Stimulated activated CD8-positive, alpha-beta memory T cell treated with anti-CD3 and anti-CD28 coated beads, Interleukin-7, amount 100 ng/mL, for 4 hours (primary cell): ENCODE measurements around the gene N4BP2.
A peak's percentile ranks its signal among the peaks of the same experiment; 100 is the strongest.
"Not testable (repeated sequence)": the region's sequence is repeated elsewhere in the genome, so short reads cannot be mapped to it uniquely, and the experiment has no call there.

Experiments
- DNase-seq, 2 donors: peaks; one replicate each; pipeline ENCODE4 v3.0.0-alpha.2; 2020; ENCODE audit warnings: low read depth in 2 of 2

The N4BP2 gene

DNA sequence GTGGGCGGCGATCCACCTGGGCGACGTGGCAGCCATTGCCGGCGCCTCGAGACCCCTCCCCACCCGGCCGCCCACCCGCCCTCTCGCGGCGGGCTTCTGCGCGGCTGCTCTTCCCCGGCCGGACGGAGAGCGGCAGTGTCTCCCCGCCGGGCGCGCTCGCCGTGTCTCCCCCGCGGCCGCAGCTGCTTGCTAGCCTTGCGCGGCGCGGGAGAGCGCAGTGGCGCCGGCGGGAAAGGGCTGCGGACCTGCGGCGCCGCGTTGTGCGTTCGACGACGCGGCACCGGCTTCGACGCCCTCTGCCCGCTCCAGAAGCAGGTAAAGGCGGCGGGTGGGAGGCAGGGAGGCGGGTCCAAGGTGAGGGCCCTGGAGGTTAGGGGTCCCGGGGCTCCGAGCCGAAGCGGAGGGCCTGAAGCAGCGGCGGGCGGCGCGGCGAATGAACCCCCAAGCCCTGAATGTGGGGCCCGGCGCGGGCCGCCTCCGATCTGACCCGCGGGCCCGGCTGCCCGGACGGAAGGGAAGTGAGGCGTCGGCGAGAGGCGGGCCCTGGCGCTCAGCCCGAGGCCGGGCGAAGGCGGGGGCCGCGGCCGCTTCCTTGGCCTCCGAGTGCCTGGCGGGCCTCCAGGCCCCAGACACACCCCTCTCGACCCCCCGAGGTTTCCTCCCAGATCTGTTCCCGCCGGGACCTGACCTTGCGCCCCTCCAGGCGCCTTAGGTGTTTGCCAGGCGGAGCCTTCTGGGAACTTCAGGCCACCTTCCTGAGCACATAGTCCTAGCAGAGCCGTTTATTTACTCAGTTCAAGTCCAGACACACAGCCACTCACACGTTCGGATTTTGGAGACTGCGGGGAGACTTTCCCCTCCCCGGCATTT is at the start of gene N4BP2:
Gene N4BP2 (plus strand): TSS at position 135 of the 870 bp plus-strand sequence. CDS start 40,491 bp downstream, outside the sequence.
- peak; percentile 20 to 71 for DNase-seq

DNA sequence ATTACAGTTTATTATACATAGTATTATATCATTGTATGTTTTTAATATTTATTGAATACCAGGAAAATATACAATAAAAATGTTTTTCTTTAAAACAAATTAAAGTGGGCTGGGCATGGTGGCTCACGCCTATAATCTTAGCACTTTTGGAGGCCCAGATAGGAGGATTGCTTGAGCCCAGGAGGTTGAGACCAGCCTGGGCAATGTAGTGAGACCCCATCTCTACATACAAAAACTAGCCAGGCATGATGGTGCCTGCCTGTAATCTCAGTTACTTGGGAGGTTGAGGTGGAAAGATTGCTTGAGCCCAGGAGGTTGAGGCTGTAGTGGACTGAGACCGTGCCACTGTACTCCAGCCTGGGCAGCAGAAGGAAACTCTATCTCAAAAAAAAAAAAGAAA is 40.6 kb upstream of the N4BP2 start:
- no peak for DNase-seq

DNA sequence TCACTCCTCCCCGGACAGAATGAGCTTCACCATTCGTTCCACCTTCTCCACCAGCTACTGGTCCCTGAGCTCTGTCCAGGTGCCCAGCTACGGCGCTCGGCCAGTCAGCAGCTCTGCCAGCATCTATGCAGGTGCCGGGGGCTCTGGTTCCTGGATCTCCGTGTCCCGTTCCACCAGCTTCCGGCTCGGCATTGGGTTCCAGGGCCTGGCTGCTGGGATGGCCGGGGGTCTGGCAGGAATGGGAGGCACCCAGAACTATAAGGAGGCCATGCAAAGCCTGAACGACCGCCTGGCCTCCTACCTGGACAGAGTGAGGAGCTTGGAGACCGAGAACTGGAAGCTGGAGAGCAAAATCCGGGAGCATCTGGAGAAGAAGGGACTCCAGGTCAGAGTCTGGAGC is 36.4 kb upstream of the N4BP2 start:
- DNase-seq = no peak

DNA sequence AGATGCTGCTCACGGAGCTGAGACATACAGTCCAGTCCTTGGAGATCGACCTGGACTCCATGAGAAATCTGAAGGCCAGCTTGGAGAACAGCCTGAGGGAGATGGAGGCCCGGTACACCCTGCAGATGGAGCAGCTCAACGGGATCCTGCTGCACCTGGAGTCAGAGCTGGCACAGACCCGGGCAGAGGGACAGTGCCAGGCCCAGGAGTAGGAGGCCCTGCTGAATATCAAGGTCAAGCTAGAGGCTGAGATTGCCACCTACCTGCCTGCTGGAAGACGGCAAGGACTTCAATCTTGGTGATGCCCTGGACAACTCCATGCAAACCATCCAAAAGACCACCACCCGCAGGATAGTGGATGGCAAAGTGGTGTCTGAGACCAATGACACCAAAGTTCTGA is 35.5 kb upstream of the N4BP2 start:
- DNase-seq = not testable (repeated sequence)

DNA sequence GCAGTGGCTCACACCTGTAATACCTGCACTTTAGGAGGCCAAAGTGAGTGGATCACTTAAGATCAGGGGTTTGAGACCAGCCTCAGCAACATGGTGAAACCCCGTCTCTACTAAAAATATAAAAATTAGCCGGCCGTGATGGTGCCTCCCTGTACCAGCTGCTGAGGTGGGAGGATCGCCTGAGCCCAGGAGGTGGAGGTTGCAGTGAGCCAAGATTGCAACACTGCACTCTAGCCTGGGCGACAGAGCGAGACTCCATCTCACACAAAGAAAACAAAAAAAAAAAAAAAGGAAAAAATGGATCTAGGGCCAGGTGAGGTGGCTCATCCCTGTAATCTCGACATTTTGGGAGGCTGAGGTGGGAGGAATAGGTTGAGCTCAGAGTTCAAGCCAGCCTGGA is 32.6 kb upstream of the N4BP2 start:
- not testable (repeated sequence) for DNase-seq

DNA sequence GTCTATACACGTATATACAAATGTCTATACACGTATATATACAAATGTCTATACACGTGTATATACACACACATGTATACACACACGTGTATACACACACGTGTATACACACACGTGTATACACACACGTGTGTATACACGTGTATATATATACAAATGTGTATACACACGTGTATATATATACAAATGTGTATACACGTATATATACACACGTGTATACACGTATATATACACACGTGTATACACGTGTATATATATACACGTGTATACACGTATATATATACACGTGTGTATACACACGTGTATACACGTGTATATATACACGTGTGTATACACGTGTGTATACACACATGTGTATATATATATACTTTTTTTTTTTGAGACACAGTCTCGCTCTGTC is 23.9 kb upstream of the N4BP2 start:
- DNase-seq = no peak

DNA sequence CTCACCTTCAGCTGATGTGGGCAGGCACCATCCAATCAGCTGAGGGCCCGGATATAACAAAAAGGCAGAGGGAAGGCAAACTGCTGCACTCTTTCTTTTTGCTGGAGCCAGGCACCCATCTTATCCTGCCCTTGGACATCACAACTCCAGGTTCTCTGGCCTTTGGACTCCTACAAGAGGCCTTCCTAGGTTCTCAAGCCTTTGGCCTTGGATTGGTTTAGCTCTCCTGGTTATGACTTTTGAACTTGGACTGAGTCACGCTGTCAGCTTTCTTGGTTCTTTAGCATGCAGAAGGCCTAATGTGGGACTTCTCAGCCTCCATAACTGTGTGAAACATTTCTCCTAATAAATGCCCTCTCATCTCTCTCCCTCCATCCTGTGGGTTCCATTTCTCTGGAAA is 23.0 kb upstream of the N4BP2 start:
- no peak for DNase-seq

DNA sequence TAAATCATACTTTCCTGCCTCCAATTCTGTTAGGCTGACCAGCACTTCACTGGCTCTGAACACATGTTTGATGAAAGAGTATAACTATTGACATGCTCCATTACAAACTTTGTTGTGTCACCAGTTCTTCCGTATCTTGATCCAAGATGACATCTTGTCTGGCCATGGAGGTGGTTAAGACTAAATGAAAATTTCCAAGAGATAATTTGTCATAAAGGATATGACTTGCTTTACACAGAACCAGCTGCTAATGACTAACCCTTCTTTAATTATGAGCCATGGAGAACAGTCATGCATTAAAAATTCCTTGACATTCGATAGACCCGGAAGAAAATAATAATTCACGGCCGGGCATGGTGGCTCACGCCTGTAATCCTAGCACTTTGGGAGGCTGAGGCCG is 17.7 kb upstream of the N4BP2 start:
- DNase-seq = no peak

DNA sequence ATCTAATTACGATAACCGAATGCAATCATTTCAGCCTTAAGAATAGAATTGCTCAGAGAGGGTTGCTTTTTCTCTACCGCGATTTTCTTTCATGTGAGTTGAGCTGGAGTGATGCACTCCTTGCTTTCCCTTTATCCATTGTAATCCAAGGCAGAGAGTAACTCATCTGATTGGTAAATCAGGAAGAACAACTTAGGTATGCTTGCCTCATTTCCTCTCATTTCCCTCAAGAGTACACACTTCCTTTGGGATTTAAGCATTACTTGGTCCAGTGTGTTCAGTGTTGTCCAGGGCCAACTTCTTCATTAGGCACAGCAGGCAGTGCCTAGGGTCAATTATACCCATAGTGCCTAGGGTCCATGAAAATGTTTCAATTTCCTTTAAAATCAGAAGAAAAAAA is 15.7 kb upstream of the N4BP2 start:
- DNase-seq = no peak

DNA sequence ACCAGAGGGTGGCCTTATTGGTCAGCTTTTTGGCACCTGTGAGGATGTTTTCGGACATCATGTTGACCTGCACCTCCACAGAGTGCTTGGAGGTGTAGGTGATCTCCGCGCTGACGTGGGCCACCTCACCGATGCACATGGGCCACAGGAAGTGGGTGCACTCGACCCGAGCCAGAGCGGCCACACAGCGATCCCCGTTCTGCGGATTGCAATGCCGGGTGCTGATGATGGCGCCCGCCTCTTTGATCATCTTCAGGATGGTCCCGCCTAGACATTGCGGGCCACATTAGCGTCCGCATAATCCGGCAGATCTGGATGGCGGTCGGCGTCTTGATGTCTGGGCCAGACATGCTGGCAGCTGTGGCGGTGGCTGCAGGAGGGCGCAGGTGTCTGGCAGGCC is 12.9 kb upstream of the N4BP2 start:
- no peak for DNase-seq

DNA sequence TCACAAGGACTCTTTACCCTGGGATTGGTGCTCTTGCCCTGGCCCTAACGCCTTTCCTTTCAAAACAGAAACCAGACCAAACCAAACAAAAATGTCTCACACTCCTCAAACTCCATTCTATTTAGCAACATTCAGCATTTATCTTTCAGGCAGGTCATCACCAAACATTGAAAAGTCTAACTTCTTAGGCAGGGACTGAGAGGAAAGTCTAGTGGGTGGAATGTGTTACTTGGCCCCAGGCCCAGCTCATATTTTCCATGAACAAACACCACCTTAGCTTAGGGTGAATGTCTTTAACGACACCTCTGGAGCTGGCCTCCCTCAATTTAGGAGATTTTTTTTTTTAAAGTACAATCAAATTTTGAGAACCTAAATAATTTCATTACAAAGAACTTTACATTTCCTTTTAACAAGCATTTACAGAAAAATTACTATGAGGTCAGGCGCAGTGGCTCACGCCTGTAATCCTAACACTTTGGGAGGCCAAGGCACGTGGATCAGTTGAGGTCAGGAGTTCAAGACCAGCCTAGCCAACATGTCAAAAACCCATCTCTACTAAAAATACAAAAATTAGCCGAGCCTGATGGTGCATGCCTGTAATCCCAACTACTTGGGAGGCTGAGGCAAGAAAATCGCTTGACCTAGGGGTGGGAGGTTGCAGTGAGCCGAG is 10.2 kb upstream of the N4BP2 start:
- DNase-seq = peak; percentile 7 to 21

DNA sequence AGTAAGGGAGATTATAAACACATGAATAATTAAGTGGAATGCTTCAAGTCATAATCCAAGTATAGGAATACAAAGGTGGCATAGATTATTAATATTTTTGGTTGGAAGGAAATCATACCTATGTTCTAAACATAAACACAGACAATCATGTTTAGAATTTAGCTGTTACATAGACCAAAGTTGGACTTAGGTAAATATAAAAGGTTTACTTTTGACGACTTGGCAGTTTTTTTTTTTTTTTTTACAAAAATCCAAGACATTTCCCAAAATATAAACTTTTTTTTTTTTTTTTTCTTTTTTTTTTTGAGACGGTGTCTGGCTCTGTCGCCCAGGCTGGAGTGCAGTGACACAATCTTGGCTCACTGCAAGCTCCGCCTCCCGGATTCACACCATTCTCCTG is 3.5 kb upstream of the N4BP2 start:
- no peak for DNase-seq

DNA sequence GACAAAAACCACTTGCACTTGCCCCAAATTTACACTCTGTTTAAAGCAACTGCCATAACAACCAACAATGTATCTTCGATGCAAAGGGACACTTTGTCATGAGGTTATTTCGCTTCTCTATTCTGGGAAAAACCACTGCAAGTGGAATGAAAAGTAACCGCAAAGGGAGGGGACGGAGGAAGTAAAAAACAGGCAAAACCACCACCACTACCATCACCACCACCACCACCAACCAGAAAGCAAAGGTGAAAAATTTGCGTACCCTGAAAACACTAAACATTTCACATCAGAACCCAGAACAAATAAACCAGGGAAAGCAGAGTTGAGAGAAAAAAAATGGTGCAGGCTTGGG is 1.2 kb upstream of the N4BP2 start:
- peak; percentile 31 to 36 for DNase-seq

DNA sequence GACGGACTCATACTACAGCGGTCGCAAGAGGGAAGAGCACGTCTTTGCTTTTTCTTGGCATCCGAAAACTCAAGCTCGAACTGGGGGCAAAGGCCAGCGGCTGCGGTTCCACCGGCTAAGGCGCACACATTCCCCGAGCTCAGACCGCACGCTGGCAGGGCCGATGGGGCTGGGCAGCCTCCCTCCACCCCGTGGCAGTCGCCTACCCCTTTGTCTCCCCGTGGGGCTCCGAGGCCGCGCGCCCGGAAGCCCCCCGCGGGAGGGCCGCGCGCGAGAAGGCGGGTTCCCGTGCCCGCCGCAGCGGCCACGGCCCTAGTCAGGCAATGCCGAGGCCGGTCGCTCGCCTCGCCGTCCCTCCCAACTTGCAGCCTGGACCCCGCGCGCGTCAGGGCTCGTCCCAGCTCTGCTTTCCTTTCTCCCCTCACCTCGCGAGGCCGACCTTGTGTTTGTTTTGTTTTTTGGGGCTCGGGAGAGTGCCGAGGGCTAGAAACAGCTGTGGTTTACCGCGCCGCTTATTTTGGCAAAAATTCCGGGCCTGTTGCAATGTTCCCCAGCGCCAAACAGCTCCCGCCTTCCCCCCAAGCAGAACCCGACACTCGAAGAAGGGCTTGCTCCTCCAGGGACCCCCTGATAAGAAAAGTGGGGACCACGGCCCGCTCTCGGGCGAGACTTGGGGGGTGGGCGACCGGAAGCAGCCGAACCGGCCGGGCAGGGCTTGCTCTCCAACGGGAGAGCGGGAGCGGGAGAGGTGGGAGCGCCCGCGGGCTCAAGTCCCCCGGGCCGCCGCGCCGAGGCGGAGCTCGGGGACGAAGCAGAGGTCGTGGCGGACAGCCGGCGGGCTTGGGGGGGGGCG is 561 bp upstream of the N4BP2 start:
- DNase-seq = peak in 1 of 2 donors; percentile 33

DNA sequence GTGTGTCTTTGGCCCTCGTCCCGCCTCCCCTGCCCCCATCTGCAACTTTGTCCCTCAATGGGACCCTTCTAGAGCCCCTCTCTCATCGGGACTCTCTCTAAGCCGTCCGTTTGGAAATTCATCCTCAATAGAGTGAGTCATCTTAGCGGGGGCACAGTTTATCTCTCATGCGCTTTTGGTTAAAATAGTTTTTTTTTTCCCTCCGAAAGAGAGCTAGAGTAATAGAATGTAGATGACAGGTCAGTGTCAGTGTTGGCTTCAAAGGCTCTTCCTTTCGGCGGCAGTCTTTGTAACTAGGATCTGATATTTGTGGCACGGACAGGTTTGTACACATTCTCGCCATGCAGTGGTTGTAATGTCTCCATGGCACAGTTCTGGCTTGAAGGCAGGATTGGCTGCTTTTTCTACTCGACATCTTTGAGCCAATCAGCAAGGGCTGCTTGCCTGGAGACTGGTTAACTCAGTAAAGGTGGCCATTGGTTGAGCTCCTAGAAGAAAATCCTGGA is 989 bp downstream of the N4BP2 start:
- DNase-seq = peak; percentile 36 to 55

DNA sequence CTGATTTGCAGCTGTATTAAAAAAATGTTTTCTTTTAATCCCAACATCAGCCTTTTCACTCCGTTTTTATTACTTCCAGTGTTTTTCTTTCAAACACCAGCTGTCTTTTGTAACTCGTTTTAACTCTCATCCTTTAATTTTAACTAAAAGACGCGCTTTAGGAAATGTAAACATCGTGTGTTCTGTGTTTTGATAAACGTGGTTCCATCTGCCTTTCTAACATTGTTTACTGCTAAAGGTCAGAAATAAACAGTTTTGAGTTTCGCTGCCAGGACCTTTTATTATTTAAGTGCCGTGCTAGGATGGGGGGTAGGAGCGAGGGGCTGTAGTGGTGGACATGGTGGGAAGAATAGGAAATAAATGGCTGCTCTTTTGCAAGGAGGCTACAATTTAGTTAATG is 1.5 kb downstream of the N4BP2 start:
- DNase-seq = no peak

DNA sequence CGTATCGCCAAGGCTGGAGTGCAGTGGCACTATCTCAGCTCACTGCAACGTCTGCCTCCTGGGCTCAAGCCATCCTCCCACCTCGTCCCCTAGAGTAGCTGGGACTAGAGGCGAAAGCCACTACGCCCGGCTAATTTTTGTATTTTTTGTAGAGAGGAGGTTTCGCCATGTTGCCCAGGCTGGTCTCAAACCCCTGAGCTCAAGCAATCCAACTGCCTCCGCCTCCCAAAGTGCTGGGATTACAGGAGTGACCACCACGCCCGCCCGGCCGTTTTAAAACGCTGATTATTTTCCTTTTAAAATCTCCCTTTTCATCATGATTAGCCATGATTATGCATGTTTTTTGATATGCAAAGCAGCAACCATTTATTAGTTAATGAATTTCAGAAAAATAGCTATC is 2.2 kb downstream of the N4BP2 start:
- no peak for DNase-seq

DNA sequence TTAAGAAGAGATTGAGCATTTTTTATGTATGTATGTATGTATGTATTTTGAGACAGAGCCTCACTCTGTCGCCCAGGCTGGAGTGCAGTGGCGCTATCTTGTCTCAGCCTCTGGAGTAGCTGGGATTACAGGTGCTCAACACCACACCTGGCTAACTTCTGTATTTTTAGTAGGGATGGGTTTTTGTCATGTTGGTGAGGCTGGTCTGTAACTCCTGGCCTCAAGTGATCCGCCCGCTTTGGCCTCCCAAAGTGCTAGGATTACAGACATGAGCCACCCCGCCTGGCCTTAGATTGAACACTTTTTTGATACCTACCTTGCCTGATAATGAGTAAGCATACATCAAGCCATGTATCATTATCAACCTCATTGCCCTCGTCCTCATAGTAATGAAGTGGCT is 2.7 kb downstream of the N4BP2 start:
- no peak for DNase-seq

DNA sequence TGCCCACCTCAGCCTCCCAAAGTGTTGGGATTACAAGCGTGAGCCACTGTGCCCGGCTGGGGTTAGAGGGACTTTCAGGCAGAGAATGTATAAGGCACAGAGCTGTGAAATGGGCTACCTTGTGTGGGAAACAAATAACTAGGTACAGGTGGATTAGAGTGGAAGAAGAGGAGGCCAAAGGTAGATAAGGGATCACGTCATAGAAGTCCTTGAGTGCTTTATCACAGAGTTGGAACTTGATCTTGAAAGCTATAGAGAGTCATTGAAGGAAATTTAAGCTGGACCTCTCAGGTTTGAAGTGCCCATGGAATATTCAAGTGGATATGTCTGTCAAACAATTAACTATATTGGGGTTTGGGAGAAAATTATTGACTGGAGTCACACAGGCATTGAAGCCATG is 8.4 kb downstream of the N4BP2 start:
- DNase-seq = no peak

DNA sequence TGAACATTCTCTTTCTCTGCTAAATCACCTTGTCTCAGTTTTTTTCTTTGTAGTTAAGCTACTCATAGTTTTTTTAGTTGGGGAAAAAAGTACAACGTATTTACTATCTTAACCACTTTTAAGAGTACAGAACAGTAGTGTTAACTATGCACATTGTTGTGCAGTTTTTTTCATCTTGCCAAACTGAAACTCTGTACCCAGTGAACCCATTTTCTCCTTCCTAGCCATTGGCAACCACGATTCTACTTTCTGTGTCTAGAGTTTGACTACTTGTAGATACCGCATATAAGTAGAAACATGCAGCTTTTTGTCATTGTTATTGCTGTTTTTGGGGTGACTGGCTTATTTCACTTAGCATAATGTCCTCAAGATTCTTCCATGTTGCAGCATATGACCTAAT is 10.0 kb downstream of the N4BP2 start:
- DNase-seq = no peak

DNA sequence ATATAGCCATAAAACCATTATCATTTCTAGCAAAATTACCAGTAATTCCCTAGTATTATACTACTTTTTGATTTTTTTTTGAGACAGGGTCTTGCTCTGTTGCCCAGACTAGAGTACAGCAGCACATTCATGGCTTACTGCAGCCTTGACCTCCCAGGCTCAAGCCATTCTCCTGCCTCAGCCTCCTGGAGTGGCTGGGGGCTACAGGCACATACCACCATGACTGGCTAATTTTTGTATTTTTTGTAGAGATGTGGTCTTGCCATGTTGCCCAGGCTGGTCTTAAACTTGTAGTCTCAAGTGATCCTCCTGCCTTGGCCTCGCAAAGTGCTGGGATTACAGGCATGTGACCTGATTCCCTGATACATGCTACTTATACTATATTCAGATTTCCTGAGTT is 13.7 kb downstream of the N4BP2 start:
- no peak for DNase-seq

DNA sequence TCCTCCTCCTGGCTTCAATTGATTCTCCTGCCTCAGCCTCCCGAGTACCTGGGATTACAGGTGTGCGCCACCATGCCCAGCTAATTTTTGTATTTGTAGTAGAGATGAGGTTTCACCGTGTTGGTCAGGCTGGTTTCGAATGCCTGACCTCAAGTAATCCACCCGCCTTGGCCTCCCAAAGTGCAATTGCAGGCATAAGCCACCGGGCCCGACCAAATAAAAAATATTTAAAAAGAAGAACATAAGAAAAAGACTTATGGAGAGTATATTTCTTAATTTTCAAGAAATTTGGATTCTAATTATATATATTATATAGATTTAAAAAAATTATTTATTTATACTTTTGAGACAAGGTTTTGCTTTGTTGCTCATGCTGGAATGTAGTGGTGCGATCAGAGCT is 29.8 kb downstream of the N4BP2 start:
- no peak for DNase-seq
